OCI-M2 (cell line): Measurements from ENCODE around the gene NOD2.

Source experiments
- DNase-seq: peaks from one replicate; lab custom pipeline; 2025; ENCODE audit not compliant: unreplicated experiment; lab: John Stamatoyannopoulos, UW

The NOD2 gene

GRCh38 chr16:50692999-50693781 lies at the start of gene NOD2:
TSS of gene NOD2 (plus strand) at chr16:50693606. CDS start at chr16:50699496, 5,890 bp downstream.
- DNase-seq, result no peak

GRCh38 chr16:50644245-50644644 lies 49.2 kb upstream of the NOD2 start:
- no peak for DNase-seq

GRCh38 chr16:50644729-50645128 lies 48.7 kb upstream of the NOD2 start:
- no peak for DNase-seq

DNA sequence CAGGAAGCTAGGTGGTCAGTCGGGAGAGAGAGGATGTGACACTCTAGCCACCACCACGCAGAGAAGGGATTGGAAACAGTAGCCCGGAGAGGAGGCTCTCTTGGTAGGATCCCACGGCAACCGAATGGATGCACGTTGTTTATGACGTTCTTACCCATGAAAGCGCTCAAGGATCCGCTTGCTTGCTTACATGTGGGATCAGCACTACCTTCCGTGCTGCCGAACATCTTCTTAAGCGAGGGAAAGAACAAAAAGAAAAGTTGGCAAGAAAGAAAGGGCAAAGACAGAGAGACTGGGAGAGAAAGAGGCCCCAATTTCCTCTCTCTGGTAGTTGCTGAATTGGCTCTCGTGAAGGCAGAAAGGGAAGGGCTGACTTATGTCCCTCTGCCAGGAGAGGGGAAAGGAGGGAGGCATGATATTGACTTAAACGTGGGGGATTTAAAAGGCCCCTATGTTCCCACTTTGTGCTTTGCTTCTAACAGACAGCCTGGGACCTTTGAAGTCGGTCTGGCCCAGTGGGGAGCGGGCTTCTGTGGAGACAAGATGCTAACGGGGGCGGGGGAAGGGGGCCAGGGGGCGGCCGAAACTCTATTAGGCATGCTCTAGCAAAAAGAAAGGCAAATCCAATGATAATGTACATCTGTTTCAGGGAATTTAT lies 47.7 kb upstream of the NOD2 start:
- DNase-seq, result no peak

GRCh38 chr16:50646345-50646744 lies 47.1 kb upstream of the NOD2 start:
- DNase-seq, result no peak

DNA sequence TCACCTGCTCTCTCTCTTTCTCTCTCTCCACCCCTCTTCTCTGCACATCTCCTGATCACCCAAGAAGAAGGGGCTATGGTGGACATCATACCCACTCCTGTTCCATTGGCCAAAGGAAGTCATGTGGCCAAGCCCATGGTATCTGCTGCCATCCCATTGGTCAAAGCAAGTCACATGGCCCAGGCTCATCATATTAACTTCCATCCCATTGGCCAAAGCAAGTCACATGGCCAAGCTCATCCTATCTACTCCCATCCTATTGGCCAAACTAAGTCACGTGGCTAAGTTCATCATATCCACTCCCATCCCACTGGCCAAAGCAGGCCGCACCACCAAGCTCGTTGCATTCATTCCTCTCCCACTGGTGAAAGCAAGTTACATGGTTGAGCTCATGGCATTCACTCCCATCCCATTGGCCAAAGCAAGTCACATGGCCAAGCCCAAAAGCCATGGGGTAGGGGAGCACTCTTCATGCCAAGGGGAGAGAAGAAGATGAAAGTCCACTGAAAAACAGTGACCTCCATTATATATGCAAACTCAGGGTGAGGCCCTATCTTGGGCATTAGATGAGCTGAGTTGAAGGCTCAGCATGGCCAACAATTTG lies 41.5 kb upstream of the NOD2 start:
- no peak for DNase-seq

GRCh38 chr16:50652836-50653425 lies 40.5 kb upstream of the NOD2 start:
- DNase-seq, result no peak

DNA sequence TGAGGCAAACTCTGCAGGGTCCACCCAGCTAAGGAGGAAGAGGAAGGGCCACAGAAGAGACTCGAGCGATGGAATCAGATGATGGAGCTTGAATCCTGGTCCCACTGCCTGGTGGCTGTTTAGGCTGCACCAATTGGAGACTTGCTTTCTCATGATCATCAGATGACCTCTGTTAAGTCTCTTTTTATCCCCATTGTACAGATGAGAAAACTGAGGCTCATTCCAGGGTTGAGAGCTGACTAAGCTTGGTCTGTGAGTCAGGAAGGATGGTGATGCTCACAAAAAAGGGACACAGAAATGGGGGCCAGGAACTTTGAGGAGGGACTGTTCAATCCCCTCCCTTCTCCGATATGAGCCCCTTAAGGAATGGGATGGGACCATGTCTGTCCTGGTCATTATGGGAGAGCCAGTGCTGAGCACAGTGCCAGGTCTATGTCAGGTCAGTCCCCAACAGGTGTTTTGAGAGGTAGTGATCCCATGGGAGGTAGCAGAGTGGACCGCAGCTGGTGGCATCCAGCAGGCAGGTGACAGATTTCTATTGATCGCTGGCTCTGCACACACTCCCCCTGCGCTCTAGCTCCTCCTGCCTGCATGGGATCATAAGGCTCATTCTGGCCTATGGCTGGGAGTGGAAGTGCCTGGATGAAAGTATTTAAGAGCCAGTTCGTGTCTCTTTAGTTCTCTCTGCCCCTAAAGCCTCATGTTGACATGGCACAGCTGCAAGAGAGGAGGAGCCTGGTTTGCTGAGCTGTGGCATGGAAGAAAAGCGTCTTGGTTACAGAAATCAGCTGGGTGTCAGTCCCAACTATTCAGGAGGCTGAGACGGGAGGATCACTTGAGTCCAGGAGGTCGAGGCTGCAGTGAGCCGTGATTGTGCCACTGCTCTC lies 39.5 kb upstream of the NOD2 start:
- no peak for DNase-seq

DNA sequence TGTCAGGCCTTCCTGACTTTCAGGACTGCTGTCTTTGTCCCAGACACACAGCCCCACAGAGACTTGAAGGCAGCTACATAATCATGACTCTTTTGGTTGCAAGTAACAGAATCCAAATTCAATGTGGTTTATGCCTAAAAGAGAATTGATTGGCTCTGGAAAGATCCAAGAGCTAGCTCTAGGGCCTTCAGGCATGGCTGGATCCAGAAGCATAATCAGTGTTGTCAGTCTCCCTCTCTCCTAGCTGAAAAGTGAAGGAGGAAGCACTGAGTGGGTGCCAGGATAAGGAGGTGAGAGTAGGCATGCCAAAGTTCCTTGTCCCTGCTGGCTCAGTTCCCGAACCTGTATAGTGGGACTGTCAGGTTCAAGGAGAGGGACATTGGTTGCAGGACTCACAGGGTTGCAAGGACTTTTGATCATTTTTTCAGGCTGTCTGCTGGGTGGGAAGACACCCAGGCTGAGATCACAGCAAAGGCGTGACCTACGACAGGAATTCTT lies 37.8 kb upstream of the NOD2 start:
- no peak for DNase-seq

DNA sequence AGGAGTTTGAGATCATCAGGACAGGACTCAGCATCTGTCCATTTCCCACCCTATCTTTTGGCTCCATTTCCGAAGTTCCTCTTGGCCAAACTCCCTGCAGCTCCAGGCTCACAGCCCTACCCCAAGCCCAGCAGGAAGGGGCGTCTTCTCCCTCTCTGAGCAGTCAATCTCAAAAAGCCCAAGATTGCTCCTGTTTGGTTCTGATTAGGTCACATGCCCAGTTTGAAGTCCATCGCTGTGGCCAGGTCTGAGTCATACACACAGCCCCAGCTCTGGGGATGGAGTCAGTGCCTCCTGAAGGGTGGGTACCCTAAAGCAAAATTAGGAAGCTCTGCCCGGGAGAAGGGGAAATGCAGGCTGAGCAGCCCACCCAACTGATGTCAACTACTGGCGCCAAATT lies 36.2 kb upstream of the NOD2 start:
- DNase-seq, result no peak

- no peak for DNase-seq
Measured at GRCh38 chr16:50659806-50660205, 33.6 kb upstream of the NOD2 start.

DNA sequence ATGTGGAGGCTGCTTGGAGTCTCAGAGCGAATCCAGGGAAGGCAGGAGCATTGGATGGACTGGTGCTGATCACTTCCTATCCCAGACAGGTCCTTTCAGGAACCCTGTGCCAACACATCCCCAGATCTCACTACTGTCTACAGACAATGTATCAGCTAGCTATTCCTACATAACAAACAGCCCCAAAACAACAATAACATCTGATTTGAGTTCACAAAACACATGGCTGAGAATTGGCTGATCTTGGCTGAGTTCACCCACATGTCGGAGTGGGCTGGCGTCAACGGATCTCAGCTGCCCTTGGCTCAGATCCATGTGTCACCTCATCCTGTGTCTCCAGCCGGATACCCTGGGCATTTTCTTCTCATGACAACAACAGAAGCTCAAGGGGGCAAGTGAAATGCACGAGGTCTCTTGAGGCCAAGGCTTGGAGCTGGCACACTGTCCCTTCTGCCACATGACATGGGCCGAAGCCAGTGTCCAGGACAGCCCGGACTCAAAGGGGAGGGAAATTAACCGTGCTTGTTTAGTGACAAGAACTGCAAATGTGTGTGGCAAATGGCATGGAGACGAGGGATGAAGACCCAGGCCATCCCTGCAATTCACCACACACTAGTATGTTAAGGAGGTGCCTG lies 31.0 kb upstream of the NOD2 start:
- DNase-seq, result no peak

GRCh38 chr16:50664270-50664669 lies 29.1 kb upstream of the NOD2 start:
- no peak for DNase-seq

DNA sequence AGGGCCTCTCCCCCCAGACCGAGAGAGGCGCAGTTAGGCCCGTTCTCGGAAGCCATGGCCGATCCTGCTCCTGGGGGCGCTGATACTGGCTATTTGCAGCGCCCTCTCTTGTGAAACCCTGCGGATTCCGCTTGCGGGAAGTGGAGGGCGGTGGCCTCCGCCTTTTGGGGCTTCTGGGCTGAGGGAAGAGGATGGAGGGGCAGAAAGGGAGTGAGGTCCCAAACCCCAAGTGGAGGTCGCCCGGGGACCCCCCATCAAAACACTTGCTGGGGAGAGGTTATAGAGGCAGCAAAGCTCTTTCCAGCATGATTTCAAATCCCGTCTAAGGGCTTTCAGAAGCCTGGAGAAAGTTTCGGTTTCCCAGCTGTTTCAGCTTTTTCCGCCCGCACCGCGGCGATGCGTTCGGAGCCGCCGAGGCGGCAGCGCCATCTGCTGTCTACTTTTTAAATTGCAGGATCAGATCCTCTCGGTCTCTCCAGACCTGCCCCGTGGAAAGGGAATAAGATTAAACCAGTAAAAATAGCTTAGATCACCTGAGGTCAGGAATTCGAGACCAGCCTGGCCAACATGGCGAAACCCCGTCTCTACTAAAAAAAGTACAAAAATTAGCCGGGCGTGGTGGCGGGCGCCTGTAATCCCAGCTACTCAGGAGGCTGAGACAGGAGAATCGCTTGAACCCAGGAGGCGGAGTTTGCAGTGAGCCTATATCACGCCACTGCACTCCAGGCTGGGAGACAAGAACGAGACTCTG lies 28.1 kb upstream of the NOD2 start:
- peak; percentile 3 for DNase-seq

GRCh38 chr16:50666658-50667496 lies 26.5 kb upstream of the NOD2 start:
- DNase-seq, result no peak

DNA sequence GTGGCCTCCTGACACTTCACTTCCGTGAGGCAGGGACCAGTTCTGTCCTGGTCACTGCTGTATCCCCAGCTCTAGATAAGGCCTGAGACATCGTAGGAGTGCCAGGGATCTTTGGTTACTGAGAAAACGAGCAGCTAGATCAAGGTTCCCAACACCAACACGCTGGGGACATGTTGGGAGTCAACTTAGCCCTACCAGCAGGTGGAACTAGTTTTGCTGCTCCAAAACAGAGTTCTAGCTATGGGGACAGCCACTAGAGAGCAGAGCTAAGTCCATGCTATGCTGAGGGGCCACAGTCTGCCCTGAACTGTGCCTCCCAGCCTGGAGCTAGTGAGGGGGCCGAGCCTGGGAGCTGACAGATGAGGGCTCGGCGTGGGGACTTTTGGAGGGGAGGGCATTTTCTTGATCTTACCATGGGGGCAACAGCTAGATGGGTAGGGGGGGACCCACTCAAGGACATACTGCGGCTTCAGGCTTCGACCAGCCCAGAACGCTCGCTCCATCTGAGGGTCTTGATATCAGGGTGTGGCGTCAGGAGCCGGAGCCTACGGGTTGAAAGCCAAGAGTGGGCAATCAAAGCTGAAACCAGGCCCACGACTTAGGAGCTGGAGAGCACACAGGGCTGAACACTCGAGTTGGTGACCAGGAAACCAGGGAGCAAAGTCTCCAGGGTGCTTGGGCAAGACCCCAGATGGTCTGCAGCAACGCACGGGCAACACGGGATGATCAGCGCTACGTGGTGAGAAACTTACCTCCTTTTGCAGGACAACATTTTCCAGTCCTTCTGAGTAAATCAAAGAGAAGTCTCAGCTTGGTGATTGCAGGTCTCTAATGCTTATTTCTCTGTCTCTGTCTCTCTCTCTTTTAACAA lies 25.7 kb upstream of the NOD2 start:
- DNase-seq, result no peak

- no peak for DNase-seq
Measured at GRCh38 chr16:50668368-50669008, 24.9 kb upstream of the NOD2 start.
